ENCODE results near the gene SRCAP.

SRCAP gene

GRCh38 chr16:30746638-30747175 is 47.7 kb downstream of the SRCAP start:
- H2AFZ ChIP-seq (ENCODE audit: low read length) = no peak overlapping the region
- peaks cover 4% of the 10 kb centered on the region for H4K20me1 ChIP-seq (ENCODE audit: insufficient read depth, low read length, poor library complexity, severe bottlenecking)
- H3K27me3 ChIP-seq (ENCODE audit: insufficient read depth, low read length, poor library complexity, severe bottlenecking) = no peaks in the 10 kb centered on the region
- H3K9me3 ChIP-seq (ENCODE audit: insufficient read depth, low read depth, low read length) = no peaks in the 10 kb centered on the region
- no peak for TF ChIP-seq EZH2phosphoT487 (IDR thresholded peaks at IDR 0.05; ENCODE audit: borderline replicate concordance)
- TF ChIP-seq CTCF (conservative IDR thresholded peaks at IDR 0.05; ENCODE audit: low read length) = no peak
- H3K9me2 ChIP-seq (replicated peaks; ENCODE audit: low read depth, low read length) = no peaks in the 10 kb centered on the region
- no peak overlapping the region for H3K4me2 ChIP-seq (ENCODE audit: low read depth, low read length, poor library complexity, severe bottlenecking)
- H3K4me3 ChIP-seq (ENCODE audit: low read length, poor library complexity, severe bottlenecking) = no peak overlapping the region
- H3K4me1 ChIP-seq (ENCODE audit: insufficient read depth, low read length, poor library complexity, severe bottlenecking) = peaks cover 20% of the 10 kb centered on the region
- H3K79me2 ChIP-seq (ENCODE audit: insufficient read depth, low read length) = peaks cover 31% of the 10 kb centered on the region
- peaks cover 9% of the 10 kb centered on the region; the same call in 1 of the 2 replicates for H3K36me3 ChIP-seq (ENCODE audit: insufficient read depth, low read length)
- H3F3A ChIP-seq (ENCODE audit: low read depth) = no peaks in the 10 kb centered on the region
- no peak overlapping the region for H3K9ac ChIP-seq (ENCODE audit: low read depth, low read length, poor library complexity, severe bottlenecking)

GRCh38 chr16:30747331-30747730 is 48.4 kb downstream of the SRCAP start:
- Histone ChIP-seq H3K9me3 (ENCODE audit: insufficient read depth, low read depth, low read length) (no peaks in the 10 kb centered on the region), H3K4me3 (ENCODE audit: low read length, poor library complexity, severe bottlenecking) (peak overlapping the region; percentile 77), H3K4me2 (ENCODE audit: low read depth, low read length, poor library complexity, severe bottlenecking) (peak overlapping the region; percentile 83), H3K79me2 (ENCODE audit: insufficient read depth, low read length) (peaks cover 31% of the 10 kb centered on the region), H3K36me3 (ENCODE audit: insufficient read depth, low read length) (peaks cover 9% of the 10 kb centered on the region; the same call in 1 of the 2 replicates), H4K20me1 (ENCODE audit: insufficient read depth, low read length, poor library complexity, severe bottlenecking) (peaks cover 4% of the 10 kb centered on the region), H3K4me1 (ENCODE audit: insufficient read depth, low read length, poor library complexity, severe bottlenecking) (peaks cover 20% of the 10 kb centered on the region), H3K9ac (ENCODE audit: low read depth, low read length, poor library complexity, severe bottlenecking) (peak overlapping the region; percentile 79), H3K27me3 (ENCODE audit: insufficient read depth, low read length, poor library complexity, severe bottlenecking) (no peaks in the 10 kb centered on the region), H2AFZ (ENCODE audit: low read length) (peak overlapping the region; percentile 87; the same call in 1 of the 2 replicates), H3F3A (ENCODE audit: low read depth) (no peaks in the 10 kb centered on the region), H3K9me2 (replicated peaks; ENCODE audit: low read depth, low read length) (no peaks in the 10 kb centered on the region)
- TF ChIP-seq EZH2phosphoT487 (IDR thresholded peaks at IDR 0.05; ENCODE audit: borderline replicate concordance) (no peak), CTCF (conservative IDR thresholded peaks at IDR 0.05; ENCODE audit: low read length) (no peak)

GRCh38 chr16:30747799-30748633 is 49.0 kb downstream of the SRCAP start, which contains the start of gene PHKG2:
Gene PHKG2 (plus strand): TSS chr16:30748425. CDS start chr16:30748821, 396 bp downstream.
- H3K9me3 ChIP-seq (ENCODE audit: insufficient read depth, low read depth, low read length) = no peaks in the 10 kb centered on the region

More at GRCh38 chr16:30747799-30748633, 49.0 kb downstream of the SRCAP start, which contains the start of gene PHKG2:
- Histone ChIP-seq H3K36me3 (ENCODE audit: insufficient read depth, low read length) (peaks cover 10% of the 10 kb centered on the region; the same call in 1 of the 2 replicates), H3F3A (ENCODE audit: low read depth) (no peaks in the 10 kb centered on the region), H3K4me3 (ENCODE audit: low read length, poor library complexity, severe bottlenecking) (peak within 1 kb of the TSS; percentile 77), H3K9me2 (replicated peaks; ENCODE audit: low read depth, low read length) (no peaks in the 10 kb centered on the region), H3K79me2 (ENCODE audit: insufficient read depth, low read length) (peaks cover 31% of the 10 kb centered on the region), H3K27me3 (ENCODE audit: insufficient read depth, low read length, poor library complexity, severe bottlenecking) (no peaks in the 10 kb centered on the region), H3K4me2 (ENCODE audit: low read depth, low read length, poor library complexity, severe bottlenecking) (peak within 1 kb of the TSS; percentile 83), H3K4me1 (ENCODE audit: insufficient read depth, low read length, poor library complexity, severe bottlenecking) (peaks cover 20% of the 10 kb centered on the region), H3K9ac (ENCODE audit: low read depth, low read length, poor library complexity, severe bottlenecking) (peak within 1 kb of the TSS; percentile 79), H2AFZ (ENCODE audit: low read length) (peak within 1 kb of the TSS; percentile 87), H4K20me1 (ENCODE audit: insufficient read depth, low read length, poor library complexity, severe bottlenecking) (peaks cover 4% of the 10 kb centered on the region)
- TF ChIP-seq EZH2phosphoT487 (IDR thresholded peaks at IDR 0.05; ENCODE audit: borderline replicate concordance) = no peak
- TF ChIP-seq CTCF (conservative IDR thresholded peaks at IDR 0.05; ENCODE audit: low read length) = no peak

Measured in Loucy (cell line).